Measurements from ENCODE around the gene C12orf43.

Gene C12orf43

GRCh38 chr12:120965534-120966091, 50.7 kb downstream of the C12orf43 start:
- no peak overlapping the region for H3K4me2 ChIP-seq (ENCODE audit: low read length)
- H3K36me3 ChIP-seq (ENCODE audit: insufficient read depth, low read length) = no peaks in the 10 kb centered on the region
- H3K4me1 ChIP-seq (ENCODE audit: control insufficient read depth, insufficient read depth, low read length) = no peaks in the 10 kb centered on the region
- H3K4me3 ChIP-seq (ENCODE audit: low read length) = no peak overlapping the region
- H3K27me3 ChIP-seq (ENCODE audit: control insufficient read depth, insufficient read depth, low read length) = peaks cover 30% of the 10 kb centered on the region
- H3K9ac ChIP-seq (ENCODE audit: low read depth, low read length) = no peak overlapping the region
- no peaks in the 10 kb centered on the region for H3K9me3 ChIP-seq (replicated peaks; ENCODE audit: low read length)

GRCh38 chr12:120964298-120964697, 52.0 kb downstream of the C12orf43 start:
- no peak overlapping the region for H3K4me2 ChIP-seq (ENCODE audit: low read length)
- H3K9ac ChIP-seq (ENCODE audit: low read depth, low read length) = no peak overlapping the region
- H3K4me3 ChIP-seq (ENCODE audit: low read length) = no peak overlapping the region
- H3K27me3 ChIP-seq (ENCODE audit: control insufficient read depth, insufficient read depth, low read length) = peaks cover 31% of the 10 kb centered on the region
- H3K36me3 ChIP-seq (ENCODE audit: insufficient read depth, low read length) = no peaks in the 10 kb centered on the region
- no peaks in the 10 kb centered on the region for H3K9me3 ChIP-seq (replicated peaks; ENCODE audit: low read length)
- H3K4me1 ChIP-seq (ENCODE audit: control insufficient read depth, insufficient read depth, low read length) = no peaks in the 10 kb centered on the region

- Histone ChIP-seq H3K9ac (ENCODE audit: low read depth, low read length) (no peak overlapping the region), H3K36me3 (ENCODE audit: insufficient read depth, low read length) (no peaks in the 10 kb centered on the region), H3K27me3 (ENCODE audit: control insufficient read depth, insufficient read depth, low read length) (peaks cover 27% of the 10 kb centered on the region), H3K9me3 (replicated peaks; ENCODE audit: low read length) (no peaks in the 10 kb centered on the region), H3K4me1 (ENCODE audit: control insufficient read depth, insufficient read depth, low read length) (no peaks in the 10 kb centered on the region), H3K4me2 (ENCODE audit: low read length) (no peak overlapping the region), H3K4me3 (ENCODE audit: low read length) (no peak overlapping the region)
Measured at GRCh38 chr12:120962532-120963020, 53.7 kb downstream of the C12orf43 start.

- H3K4me3 ChIP-seq (ENCODE audit: low read length) = no peak overlapping the region
- no peaks in the 10 kb centered on the region for H3K9me3 ChIP-seq (replicated peaks; ENCODE audit: low read length)
- H3K36me3 ChIP-seq (ENCODE audit: insufficient read depth, low read length) = no peaks in the 10 kb centered on the region
- peaks cover 28% of the 10 kb centered on the region for H3K27me3 ChIP-seq (ENCODE audit: control insufficient read depth, insufficient read depth, low read length)
- H3K9ac ChIP-seq (ENCODE audit: low read depth, low read length) = no peak overlapping the region
- no peak overlapping the region for H3K4me2 ChIP-seq (ENCODE audit: low read length)
- H3K4me1 ChIP-seq (ENCODE audit: control insufficient read depth, insufficient read depth, low read length) = no peaks in the 10 kb centered on the region
Measured at GRCh38 chr12:120961604-120962531, 54.4 kb downstream of the C12orf43 start.

- H3K36me3 ChIP-seq (ENCODE audit: insufficient read depth, low read length) = no peaks in the 10 kb centered on the region
- no peaks in the 10 kb centered on the region for H3K4me1 ChIP-seq (ENCODE audit: control insufficient read depth, insufficient read depth, low read length)
- no peak overlapping the region for H3K4me2 ChIP-seq (ENCODE audit: low read length)
- H3K4me3 ChIP-seq (ENCODE audit: low read length) = no peak overlapping the region
- no peaks in the 10 kb centered on the region for H3K9me3 ChIP-seq (replicated peaks; ENCODE audit: low read length)
- H3K9ac ChIP-seq (ENCODE audit: low read depth, low read length) = no peak overlapping the region
- H3K27me3 ChIP-seq (ENCODE audit: control insufficient read depth, insufficient read depth, low read length) = peaks cover 34% of the 10 kb centered on the region
Measured at GRCh38 chr12:120960657-120961056, 55.6 kb downstream of the C12orf43 start.

GRCh38 chr12:120959111-120959878, 57.0 kb downstream of the C12orf43 start:
- Histone ChIP-seq H3K4me2 (ENCODE audit: low read length) (no peak overlapping the region), H3K9me3 (replicated peaks; ENCODE audit: low read length) (no peaks in the 10 kb centered on the region)

GRCh38 chr12:120956579-120957300, 59.5 kb downstream of the C12orf43 start:
- peaks cover 27% of the 10 kb centered on the region for H3K27me3 ChIP-seq (ENCODE audit: control insufficient read depth, insufficient read depth, low read length)
- no peaks in the 10 kb centered on the region for H3K4me1 ChIP-seq (ENCODE audit: control insufficient read depth, insufficient read depth, low read length)
- no peak overlapping the region for H3K4me2 ChIP-seq (ENCODE audit: low read length)
- no peaks in the 10 kb centered on the region for H3K36me3 ChIP-seq (ENCODE audit: insufficient read depth, low read length)
- no peaks in the 10 kb centered on the region for H3K9me3 ChIP-seq (replicated peaks; ENCODE audit: low read length)
- no peak overlapping the region for H3K9ac ChIP-seq (ENCODE audit: low read depth, low read length)
- no peak overlapping the region for H3K4me3 ChIP-seq (ENCODE audit: low read length)

More at GRCh38 chr12:120959111-120959878, 57.0 kb downstream of the C12orf43 start:
- Histone ChIP-seq H3K36me3 (ENCODE audit: insufficient read depth, low read length) (no peaks in the 10 kb centered on the region), H3K27me3 (ENCODE audit: control insufficient read depth, insufficient read depth, low read length) (peaks cover 31% of the 10 kb centered on the region), H3K4me1 (ENCODE audit: control insufficient read depth, insufficient read depth, low read length) (no peaks in the 10 kb centered on the region), H3K4me3 (ENCODE audit: low read length) (no peak overlapping the region), H3K9ac (ENCODE audit: low read depth, low read length) (no peak overlapping the region)

- Histone ChIP-seq H3K9me3 (replicated peaks; ENCODE audit: low read length) (no peaks in the 10 kb centered on the region), H3K9ac (ENCODE audit: low read depth, low read length) (no peak overlapping the region), H3K4me3 (ENCODE audit: low read length) (no peak overlapping the region)
Measured at GRCh38 chr12:120955232-120955631, 61.1 kb downstream of the C12orf43 start.

GRCh38 chr12:120950807-120951206, 65.5 kb downstream of the C12orf43 start:
- Histone ChIP-seq H3K9ac (ENCODE audit: low read depth, low read length) (no peak overlapping the region), H3K27me3 (ENCODE audit: control insufficient read depth, insufficient read depth, low read length) (peaks cover 5% of the 10 kb centered on the region), H3K4me2 (ENCODE audit: low read length) (no peak overlapping the region)

More at GRCh38 chr12:120955232-120955631, 61.1 kb downstream of the C12orf43 start:
- peaks cover 27% of the 10 kb centered on the region for H3K27me3 ChIP-seq (ENCODE audit: control insufficient read depth, insufficient read depth, low read length)
- H3K36me3 ChIP-seq (ENCODE audit: insufficient read depth, low read length) = no peaks in the 10 kb centered on the region
- H3K4me2 ChIP-seq (ENCODE audit: low read length) = no peak overlapping the region
- no peaks in the 10 kb centered on the region for H3K4me1 ChIP-seq (ENCODE audit: control insufficient read depth, insufficient read depth, low read length)

More at GRCh38 chr12:120950807-120951206, 65.5 kb downstream of the C12orf43 start:
- Histone ChIP-seq H3K4me1 (ENCODE audit: control insufficient read depth, insufficient read depth, low read length) (no peaks in the 10 kb centered on the region), H3K36me3 (ENCODE audit: insufficient read depth, low read length) (no peaks in the 10 kb centered on the region), H3K4me3 (ENCODE audit: low read length) (no peak overlapping the region), H3K9me3 (replicated peaks; ENCODE audit: low read length) (no peaks in the 10 kb centered on the region)

Data from skeletal muscle satellite cell (primary cell).